Hepatocyte (in vitro differentiated cells): Measurements from ENCODE around the gene VSIG8.

ENCODE experiments used
- EZH2 ChIP-seq: fragments of 200-600 bp; sonication (generic); IDR thresholded peaks from 2 replicates; pipeline ENCODE4 v1.6.1; 2016; ENCODE audit warnings: antibody characterized with exemption, mild to moderate bottlenecking, borderline replicate concordance
- TF ChIP-seq, protein P1 (sequence below): fragments of 200-600 bp; sonication (generic); IDR thresholded peaks from 2 replicates; pipeline ENCODE4 v1.5.1; 2016; ENCODE audit warnings: antibody characterized with exemption, mild to moderate bottlenecking; ENCODE audit not compliant: poor library complexity

DNA sequence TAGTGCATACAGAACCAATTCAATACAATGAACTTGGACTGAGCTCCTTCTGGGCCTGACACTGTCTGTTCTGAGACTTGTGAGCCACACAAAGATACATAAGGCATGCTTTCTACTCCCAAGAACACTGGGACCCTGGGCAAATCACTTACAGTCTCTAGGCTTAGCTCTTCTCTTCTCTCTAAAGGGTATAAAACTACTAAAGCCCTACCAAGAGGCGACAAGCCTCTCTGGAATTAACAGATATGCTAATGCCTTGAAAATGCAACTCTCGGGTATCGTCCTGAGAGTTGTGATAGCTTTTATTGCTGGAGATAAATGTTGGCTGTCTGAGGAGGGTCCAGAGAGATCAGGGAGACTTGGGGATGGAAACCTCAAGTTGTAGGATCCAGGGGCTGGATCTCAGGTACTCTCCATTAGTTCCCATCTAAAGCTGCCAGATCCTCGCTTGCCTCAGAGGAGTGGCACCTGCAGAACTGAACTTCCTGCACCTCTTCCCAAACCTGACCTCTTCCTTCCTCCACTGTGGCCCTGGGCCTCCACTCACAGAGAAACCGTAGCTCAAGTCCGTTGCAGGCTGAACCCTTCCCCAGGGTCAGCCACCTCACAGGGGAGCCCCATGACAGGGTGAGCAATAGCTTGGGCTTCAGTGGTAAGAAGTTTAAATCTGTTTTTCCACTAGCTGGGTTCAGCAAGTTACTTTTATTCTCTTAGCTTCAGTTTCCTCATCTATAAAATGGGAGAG, 49.0 kb upstream of the VSIG8 start:
- TF ChIP-seq, protein P1, sequence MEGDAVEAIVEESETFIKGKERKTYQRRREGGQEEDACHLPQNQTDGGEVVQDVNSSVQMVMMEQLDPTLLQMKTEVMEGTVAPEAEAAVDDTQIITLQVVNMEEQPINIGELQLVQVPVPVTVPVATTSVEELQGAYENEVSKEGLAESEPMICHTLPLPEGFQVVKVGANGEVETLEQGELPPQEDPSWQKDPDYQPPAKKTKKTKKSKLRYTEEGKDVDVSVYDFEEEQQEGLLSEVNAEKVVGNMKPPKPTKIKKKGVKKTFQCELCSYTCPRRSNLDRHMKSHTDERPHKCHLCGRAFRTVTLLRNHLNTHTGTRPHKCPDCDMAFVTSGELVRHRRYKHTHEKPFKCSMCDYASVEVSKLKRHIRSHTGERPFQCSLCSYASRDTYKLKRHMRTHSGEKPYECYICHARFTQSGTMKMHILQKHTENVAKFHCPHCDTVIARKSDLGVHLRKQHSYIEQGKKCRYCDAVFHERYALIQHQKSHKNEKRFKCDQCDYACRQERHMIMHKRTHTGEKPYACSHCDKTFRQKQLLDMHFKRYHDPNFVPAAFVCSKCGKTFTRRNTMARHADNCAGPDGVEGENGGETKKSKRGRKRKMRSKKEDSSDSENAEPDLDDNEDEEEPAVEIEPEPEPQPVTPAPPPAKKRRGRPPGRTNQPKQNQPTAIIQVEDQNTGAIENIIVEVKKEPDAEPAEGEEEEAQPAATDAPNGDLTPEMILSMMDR = no peak
- no peak for TF ChIP-seq EZH2
